ENCODE data around the gene HDAC4. TPM values are rescaled to one million over a fixed set of nuclear protein-coding genes. Genes with fewer than 3 reads are reported as not detected.

The HDAC4 gene
- total and polyA plus RNA-seq, 10 of the 15 experiments (the other 5 are each of a cell fraction or from before 2014, with no cell fraction given) = 0.22 to 15.7 (median 4.8) TPM

DNA sequence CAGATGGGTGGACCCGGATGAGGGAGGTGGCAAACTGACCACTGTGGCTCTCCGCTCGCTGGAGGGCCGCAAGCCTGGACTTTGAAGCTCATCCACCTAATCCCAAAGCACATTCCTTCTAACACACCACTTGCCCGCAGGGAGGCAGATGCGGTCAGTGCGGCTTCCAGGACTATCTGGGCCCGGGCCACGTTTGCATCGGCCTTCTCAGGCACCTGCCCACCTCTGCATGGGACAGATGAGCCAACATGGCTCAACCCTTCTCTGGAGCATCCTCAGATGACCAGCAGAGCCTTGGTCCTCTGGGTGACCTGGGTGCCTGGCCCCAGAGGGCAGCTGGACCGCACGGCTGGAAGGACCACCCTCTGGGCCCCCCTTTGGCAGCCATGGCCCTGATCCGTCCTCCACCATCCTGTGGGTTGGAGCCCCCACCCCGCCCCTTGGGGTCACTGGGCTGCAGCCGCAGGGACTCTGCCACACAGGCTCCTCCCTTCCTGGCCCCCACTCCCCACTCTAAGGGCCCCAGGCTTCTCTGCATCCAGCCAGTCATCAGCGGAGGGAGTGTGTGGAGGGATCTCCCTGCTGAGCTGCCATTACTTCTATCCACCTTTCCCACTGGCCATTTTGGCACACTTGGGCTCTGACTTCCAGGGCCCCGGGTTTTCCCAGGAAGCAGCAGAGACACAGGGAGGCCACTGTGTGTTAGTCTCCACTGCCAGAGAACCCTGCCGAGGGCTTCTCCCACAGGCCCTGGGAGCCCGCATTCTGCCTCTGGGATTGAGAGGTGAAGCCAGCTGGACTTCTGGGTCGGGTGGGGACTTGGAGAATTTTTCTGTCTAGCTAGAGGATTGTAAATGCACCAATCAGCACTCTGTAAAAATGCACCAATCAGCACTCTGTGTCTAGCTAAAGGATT lies 12.3 kb downstream of the HDAC4 start:
- SMC1A ChIA-PET (ENCODE audit: uncharacterized antibody, unreplicated experiment) = interaction anchor here (1.5 kb wide), 1 partner anchor 10 kb away, joined by 6 read pairs; no protein-coding TSS in a partner anchor
- Histone ChIP-seq H3K9ac (ENCODE audit: control insufficient read depth, insufficient read depth, low read length) (no peak overlapping the region), H3K4me3 (no peak overlapping the region), H3K4me1 (ENCODE audit: control insufficient read depth, insufficient read depth, low read length) (no peaks in the 10 kb centered on the region), H3K36me3 (ENCODE audit: control insufficient read depth in 2 of 2, insufficient read depth in 2 of 2, low read length in 1 of 2) (no peaks in the 10 kb centered on the region; a peak in 1 of 4 replicates), H3K27ac (ENCODE audit: control insufficient read depth, insufficient read depth) (no peak overlapping the region), H3K27me3 (replicated peaks in 1 of 2; ENCODE audit: control insufficient read depth in 2 of 2, insufficient read depth in 2 of 2, low read length in 1 of 2) (no peaks in the 10 kb centered on the region), H3K4me2 (ENCODE audit: control insufficient read depth, insufficient read depth) (no peak overlapping the region), H2AFZ (ENCODE audit: control insufficient read depth, low read depth, low read length) (no peak overlapping the region), H3K9me3 (replicated peaks; ENCODE audit: control insufficient read depth, insufficient read depth, low read length) (no peaks in the 10 kb centered on the region; the same call in 2 of the 3 replicates), H4K20me1 (ENCODE audit: control insufficient read depth, insufficient read depth) (no peaks in the 10 kb centered on the region), H3K79me2 (ENCODE audit: control insufficient read depth, insufficient read depth, low read length) (no peaks in the 10 kb centered on the region)
- CTCF ChIA-PET = no interaction called here
- FAIRE-seq = no peak
- RAD21 ChIA-PET (ENCODE audit: unreplicated experiment) = no interaction called here
- TF ChIP-seq ATF7 (IDR thresholded peaks at IDR 0.05; ENCODE audit: low read depth) = no peak
- no peak for TF ChIP-seq GABPA (IDR thresholded peaks at IDR 0.05; ENCODE audit: low read depth)
- no peak for TF ChIP-seq KDM1A (IDR thresholded peaks at IDR 0.05; ENCODE audit: borderline replicate concordance)
- no peak for TF ChIP-seq TCF12 (IDR thresholded peaks at IDR 0.05; ENCODE audit: low read depth, low read length)
- TF ChIP-seq, protein P1, sequence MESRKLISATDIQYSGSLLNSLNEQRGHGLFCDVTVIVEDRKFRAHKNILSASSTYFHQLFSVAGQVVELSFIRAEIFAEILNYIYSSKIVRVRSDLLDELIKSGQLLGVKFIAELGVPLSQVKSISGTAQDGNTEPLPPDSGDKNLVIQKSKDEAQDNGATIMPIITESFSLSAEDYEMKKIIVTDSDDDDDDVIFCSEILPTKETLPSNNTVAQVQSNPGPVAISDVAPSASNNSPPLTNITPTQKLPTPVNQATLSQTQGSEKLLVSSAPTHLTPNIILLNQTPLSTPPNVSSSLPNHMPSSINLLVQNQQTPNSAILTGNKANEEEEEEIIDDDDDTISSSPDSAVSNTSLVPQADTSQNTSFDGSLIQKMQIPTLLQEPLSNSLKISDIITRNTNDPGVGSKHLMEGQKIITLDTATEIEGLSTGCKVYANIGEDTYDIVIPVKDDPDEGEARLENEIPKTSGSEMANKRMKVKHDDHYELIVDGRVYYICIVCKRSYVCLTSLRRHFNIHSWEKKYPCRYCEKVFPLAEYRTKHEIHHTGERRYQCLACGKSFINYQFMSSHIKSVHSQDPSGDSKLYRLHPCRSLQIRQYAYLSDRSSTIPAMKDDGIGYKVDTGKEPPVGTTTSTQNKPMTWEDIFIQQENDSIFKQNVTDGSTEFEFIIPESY (IDR thresholded peaks at IDR 0.05) = no peak
- TF ChIP-seq BMI1 (IDR thresholded peaks at IDR 0.05; ENCODE audit: borderline replicate concordance) = no peak
- TF ChIP-seq STAT3 (IDR thresholded peaks at IDR 0.05; ENCODE audit: low read depth, low read length) = no peak
- TF ChIP-seq, protein P2, sequence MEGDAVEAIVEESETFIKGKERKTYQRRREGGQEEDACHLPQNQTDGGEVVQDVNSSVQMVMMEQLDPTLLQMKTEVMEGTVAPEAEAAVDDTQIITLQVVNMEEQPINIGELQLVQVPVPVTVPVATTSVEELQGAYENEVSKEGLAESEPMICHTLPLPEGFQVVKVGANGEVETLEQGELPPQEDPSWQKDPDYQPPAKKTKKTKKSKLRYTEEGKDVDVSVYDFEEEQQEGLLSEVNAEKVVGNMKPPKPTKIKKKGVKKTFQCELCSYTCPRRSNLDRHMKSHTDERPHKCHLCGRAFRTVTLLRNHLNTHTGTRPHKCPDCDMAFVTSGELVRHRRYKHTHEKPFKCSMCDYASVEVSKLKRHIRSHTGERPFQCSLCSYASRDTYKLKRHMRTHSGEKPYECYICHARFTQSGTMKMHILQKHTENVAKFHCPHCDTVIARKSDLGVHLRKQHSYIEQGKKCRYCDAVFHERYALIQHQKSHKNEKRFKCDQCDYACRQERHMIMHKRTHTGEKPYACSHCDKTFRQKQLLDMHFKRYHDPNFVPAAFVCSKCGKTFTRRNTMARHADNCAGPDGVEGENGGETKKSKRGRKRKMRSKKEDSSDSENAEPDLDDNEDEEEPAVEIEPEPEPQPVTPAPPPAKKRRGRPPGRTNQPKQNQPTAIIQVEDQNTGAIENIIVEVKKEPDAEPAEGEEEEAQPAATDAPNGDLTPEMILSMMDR (IDR thresholded peaks at IDR 0.05 in 2 of 3, conservative IDR thresholded peaks at IDR 0.05 in 1 of 3; ENCODE audit: control insufficient read depth in 2 of 3, extremely low read depth in 1 of 3, insufficient read depth in 1 of 3, low read depth in 3 of 3, low read length in 3 of 3) = no peak
- no peak for TF ChIP-seq SUZ12 (IDR thresholded peaks at IDR 0.05; ENCODE audit: unreplicated experiment)
- no peak for TF ChIP-seq ATF2 (IDR thresholded peaks at IDR 0.05; ENCODE audit: low read length)
- no peak for TF ChIP-seq HDGF (IDR thresholded peaks at IDR 0.05)
- TF ChIP-seq, protein P3, sequence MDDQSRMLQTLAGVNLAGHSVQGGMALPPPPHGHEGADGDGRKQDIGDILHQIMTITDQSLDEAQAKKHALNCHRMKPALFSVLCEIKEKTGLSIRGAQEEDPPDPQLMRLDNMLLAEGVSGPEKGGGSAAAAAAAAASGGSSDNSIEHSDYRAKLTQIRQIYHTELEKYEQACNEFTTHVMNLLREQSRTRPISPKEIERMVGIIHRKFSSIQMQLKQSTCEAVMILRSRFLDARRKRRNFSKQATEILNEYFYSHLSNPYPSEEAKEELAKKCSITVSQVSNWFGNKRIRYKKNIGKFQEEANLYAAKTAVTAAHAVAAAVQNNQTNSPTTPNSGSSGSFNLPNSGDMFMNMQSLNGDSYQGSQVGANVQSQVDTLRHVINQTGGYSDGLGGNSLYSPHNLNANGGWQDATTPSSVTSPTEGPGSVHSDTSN (IDR thresholded peaks at IDR 0.05; ENCODE audit: insufficient replicate concordance, low read depth, low read length) = no peak
- POLR2A ChIA-PET = no interaction called here
- in situ Hi-C loops (cut with MboI) = no loop called here
- DNase-seq (ENCODE audit: low read depth, low spot score) = no peak
- BruUV-seq (replicated peaks) = no TSS peak
- ATAC-seq = no peak
- intact Hi-C loops (cut with micrococcal nuclease; ENCODE audit: unreplicated experiment) = no loop called here
- WGBS (ENCODE audit: insufficient coverage, insufficient replicate concordance, low lambda C conversion rate, missing lambda C conversion rate) = 90% methylated on average over 19 of the region's 20 CpGs

Measured in GM12878 (cell line).